GM21528 (cell line): Measurements from ENCODE around the gene ARSD.
"Not testable (repeated sequence)": the region's sequence is repeated elsewhere in the genome, so short reads cannot be mapped to it uniquely, and the experiment has no call there.

Experiments
- ATAC-seq: cut with Tn5 transposase; IDR thresholded peaks from one replicate; pipeline ENCODE4 v1.9.1; 2021; ENCODE audit warnings: mild to moderate bottlenecking, moderate library complexity; ENCODE audit not compliant: unreplicated experiment, low FRiP score

ARSD gene

DNA sequence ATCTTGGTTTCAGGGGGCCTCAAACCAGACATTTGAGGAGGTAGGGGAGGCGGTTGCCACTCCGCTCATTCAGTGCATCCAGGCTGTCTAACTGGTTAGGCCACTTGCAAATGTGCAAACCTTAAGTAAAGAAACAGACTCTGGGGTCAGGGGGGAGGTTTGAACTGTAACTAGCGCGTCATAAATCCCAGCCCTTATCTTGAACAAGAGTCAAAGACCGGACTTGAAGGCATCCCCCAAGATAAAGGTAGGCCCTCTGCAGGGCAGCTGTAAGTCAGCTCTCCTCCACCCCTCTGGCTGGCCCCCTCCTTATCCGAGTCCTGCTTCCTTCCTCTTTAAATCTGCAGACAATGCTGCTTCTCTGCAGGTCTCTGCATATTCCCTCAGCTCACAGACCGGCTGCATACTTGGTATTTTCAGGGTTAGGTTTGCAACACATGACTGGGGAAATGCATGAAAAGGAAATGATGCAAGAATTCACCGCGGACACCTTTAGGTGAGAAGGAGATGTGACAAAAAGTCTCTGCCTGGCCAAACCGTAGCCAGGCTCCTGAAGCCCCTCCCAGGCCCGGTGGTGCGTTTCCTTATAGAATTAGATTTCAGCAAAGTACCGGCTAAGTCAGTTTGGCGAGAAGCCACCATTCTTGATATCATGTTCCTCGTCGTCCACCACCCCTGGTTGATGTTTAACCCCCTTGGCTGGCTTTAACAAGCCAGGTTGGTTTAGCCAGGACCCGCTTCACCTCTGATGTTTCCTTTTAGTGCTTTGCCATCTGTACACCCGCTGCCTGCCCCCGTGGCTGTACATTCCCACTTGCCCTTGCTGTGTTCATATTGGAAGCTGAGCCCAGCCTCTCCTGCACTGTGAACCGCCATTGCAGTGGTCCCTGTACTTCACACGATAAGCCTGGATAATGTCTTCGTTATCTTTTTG lies 31.2 kb downstream of the ARSD start:
- not testable (repeated sequence) for ATAC-seq

DNA sequence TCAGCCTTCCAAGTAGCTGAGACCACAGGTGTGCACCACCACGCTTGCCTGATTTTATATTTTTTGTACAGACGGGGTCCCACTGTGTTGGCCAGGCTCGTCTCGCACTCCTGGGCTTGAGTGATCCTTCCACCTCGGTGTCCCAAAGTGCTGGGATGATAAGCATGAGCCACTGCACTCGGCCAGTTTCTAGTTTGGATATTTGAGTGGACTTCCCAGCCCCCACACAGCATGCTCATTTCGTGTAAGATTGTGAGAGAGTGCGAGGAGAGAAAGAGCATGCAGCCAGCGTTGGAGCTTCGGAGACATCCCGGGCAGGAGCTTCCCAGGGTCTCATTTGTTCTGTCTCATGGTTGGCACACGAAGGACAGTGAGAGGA lies 31.8 kb downstream of the ARSD start:
- ATAC-seq, result no peak

DNA sequence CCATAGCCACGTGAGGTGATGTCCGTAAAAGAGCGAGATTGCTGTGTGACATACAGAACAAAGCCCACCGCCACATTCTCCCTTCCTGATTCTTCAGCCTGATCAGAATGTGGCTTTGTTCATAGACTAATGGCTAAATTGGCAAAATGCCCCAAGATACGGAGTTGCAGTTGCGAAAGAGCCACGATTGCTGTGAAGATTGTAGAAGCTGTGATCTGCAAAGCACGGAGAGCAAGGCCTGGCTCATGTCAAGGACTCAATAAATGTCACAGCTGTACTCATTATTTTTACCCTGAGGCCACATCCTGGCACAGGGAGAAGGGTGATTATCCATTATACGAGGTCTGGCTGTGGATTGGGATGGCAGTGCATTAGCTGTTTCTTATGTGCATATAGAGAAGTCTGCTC lies 34.2 kb downstream of the ARSD start:
- ATAC-seq, result no peak

DNA sequence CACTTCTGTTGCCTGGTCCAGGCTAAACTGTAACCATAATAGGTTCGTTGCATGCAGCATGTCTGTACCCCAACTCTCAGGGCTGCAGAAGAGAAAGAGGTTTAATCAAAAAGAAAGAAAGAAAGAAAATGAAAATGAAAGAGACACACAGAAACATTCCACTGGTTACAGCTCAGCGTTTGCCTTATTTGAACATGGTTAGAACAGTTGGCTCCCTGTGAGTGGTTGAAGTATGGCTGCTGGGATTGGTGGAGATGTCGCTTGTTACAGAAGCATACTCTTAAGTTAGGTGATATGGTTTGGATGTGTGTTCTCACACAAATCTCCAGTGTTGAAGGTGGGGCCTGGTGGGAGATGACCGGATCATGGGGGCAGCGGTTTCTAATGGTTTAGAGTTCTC lies 36.3 kb downstream of the ARSD start:
- no peak for ATAC-seq

DNA sequence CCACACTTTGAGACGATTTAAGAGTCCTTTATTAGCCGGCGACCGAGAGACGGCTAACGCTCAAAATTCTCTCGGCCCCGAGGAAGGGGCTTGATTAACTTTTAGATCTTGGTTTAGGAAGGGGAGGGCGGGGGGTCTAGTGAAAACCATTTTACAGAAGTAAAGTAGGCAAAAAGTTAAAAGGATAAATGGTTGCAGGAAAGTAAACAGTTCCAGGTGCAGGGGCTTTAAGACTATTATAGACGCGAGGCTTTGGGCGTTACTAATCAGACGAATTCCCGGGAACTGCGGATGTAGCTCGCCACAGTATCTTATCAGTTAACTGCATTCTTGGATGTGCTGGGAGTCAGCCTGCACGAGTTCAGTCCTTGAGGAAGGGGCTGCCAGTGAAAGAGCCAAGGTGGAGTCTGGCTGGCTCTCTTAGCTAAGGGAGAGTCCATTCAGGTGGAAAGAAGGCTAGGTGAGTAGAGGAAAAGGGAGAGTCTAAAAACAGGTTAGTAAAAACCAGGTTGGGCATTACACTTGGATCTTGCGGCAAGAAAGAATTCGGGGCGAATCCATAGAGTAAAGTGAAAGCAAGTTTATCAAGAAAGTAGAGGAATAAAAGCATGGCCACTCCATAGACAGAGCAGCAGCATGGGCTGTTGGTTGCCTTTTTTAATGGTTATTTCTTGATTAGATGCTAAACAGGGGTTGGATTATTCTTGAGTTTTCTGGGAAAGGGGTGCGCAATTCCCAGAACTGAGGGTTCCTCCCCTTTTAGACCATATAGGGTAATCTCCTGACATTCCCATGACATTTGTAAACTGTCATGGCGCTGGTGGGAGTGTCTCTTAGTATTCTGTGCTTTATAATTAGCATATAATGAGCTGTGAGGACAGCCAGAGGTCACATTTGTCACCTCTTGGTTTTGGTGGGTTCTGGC lies 38.3 kb downstream of the ARSD start:
- not testable (repeated sequence) for ATAC-seq

DNA sequence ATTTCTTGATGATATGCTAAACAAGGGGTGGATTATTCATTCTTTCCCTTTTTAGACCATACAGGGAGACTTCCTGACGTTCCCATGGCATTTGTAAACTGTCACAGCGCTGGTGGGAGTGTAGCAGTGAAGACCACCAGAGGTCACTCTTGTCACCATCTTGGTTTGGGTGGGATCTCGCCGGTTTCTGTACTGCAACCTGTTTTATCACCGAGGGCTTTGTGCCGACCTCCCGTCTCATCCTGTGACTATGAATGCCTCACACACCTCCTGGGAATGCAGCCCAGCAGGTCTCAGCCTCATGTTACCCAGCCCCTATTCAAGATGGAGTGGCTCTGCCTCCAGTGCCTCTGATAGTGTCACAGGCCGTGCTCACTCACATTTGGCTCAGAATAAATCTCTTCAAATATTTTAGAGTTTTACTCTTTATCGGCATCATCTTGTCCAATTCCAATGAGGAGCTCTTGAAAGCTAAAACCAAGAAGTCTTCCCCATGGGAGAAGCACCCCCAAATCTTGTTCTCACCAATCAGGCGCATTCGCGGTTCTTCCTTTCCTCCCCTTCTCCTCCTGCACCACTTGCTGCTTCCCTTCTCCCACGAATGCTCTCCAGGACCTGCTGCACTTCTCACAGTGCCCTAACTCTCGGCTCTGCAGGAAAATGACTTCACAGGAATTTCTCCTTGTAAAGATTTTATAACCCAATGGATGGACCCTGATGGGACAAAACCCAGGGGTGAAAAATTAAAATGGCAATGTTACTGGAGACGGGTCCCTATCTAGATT lies 39.2 kb downstream of the ARSD start:
- ATAC-seq, result not testable (repeated sequence)

DNA sequence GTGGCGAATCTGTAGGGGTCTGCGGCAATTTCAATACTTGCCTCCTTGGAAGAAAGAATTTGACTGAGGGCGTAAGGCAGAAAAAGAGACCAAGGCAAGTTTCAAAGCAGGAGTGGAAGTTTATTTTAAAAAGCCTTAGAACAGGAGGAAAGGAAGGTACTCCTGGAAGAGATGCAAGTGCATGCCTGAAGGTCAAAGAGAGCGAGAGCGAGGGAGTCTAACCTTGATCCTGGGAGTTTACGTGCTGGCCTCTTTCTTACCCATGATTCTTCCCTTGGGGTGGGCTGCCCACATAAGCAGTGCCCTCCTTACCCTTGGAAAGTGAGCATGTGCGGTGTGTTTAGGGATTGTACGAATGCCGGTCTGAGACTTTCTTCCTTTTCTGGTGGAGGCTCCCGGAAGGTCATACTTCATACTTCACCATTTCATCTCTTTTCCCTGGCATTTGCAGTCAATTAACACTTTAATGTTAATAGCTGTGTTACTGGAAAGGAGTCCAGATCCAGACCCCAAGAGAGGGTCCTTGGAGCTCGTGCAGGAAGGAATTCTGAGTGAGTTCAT lies 40.0 kb downstream of the ARSD start:
- ATAC-seq, result no peak

DNA sequence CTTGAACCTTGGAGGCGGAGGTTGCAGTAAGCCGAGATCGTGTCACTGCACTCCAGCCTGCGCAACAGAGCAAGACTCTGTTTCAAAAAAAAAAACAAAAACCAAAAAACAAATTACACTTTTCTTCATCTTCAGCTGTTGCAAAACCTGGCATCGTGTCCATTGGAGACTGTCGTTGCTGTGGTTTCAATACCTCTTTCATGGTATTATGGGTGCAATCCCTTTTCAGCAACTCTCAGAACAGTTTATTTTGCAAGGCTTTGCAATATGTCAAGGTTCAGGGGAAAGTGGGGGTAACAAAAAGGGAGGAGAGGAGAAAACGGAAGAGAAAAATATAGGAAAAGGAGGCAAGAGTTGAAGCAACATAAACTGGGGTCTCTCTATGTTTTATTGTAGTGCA lies 40.8 kb downstream of the ARSD start:
- ATAC-seq, result no peak

DNA sequence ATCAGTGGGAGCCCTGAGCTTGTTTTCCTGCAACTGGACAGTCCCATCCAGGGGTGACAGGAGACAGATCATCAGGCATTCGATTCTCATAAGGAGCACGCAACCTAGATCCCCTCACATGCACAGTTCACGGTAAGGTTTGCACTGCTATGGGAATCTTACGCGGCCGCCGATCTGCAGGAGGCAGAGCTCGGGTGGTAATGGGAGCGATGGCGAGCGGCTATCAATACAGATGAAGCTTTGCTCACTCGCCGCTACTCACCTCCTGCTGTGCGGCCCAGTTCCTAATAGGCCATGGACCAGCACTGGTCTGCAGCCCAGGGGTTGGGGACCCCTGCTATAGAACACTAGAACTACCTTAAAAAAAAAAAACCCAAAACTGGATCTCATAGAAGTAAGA lies 45.4 kb downstream of the ARSD start:
- ATAC-seq, result no peak

DNA sequence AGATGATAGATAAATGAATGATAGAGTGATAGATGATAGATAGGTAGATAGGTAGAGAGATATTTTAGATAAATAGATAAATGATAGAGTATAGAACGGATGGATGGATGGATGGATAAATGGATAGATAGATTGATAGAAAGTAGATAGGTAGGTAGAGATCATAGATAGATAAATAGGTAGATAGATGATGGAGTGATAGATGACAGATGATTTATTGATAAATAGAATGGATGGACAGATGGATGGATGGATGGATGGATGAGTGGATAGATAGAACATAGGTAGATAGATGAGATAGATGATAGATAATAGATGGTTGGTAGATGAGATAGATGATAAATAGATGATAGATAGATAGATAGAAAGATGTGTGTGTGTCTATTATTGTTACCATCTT lies 49.5 kb downstream of the ARSD start:
- no peak for ATAC-seq

DNA sequence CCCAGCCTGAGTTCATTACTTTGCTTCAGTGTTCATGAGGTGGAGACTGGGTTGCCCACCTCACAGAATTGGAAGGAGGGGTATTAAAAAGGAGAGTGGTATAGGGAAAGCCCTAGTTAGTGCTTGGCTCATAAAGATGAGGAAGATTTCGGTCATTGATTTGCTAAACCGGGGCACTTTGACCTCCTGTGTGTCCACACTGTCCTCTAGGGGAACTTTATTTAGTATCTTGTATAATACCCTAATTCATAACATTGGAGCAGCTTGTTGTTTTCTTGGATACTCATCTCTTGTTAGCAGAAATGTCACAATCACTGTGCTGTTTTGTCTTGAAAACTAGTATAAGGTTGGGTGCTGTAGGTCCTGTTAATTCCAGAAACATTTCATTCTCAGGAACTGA lies 50.6 kb downstream of the ARSD start:
- no peak for ATAC-seq

DNA sequence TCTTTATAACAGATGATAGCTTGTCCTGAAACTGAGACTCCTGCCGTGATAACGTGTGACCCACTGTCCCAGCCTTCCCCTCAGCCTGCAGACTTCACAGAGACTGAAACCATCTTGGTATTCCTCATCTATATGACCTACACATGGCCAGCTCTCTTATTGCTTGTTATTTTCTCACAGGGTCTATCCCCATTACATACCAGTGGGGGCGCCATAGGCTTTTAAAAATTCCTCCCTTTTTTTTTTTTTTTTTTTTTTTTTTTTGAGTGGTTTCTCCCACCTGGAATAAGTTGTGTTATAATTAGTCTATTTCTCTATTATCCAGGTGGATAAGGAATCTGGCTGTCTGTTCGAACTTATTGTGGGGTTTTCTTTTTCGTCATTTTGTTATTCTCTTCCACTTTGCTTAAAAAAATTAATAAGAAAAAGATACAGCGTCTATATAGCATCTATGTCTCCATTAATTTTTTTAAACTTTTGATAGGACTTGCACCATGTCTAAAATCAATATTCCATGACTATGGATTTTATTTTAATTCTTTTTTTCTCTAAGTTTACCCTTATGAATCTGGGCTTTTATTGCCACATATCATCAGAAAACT lies 53.2 kb downstream of the ARSD start:
- ATAC-seq, result no peak

DNA sequence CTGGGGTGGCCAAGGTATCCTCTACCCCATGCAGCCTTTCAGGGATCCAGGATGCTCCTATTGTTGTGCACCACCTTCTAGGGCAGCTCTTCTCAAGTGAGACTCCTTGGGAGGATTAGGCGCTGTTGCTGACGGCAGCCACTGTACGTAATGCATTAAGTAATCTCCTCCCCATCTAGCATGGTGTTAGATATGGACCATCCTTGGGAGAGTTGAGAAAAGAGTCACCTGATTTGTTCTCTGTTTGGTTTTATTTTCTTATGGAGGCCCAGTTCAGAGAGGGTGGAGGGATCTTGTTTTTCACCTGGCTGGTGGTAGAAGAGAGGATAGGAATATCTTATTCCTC lies 54.0 kb downstream of the ARSD start:
- no peak for ATAC-seq

DNA sequence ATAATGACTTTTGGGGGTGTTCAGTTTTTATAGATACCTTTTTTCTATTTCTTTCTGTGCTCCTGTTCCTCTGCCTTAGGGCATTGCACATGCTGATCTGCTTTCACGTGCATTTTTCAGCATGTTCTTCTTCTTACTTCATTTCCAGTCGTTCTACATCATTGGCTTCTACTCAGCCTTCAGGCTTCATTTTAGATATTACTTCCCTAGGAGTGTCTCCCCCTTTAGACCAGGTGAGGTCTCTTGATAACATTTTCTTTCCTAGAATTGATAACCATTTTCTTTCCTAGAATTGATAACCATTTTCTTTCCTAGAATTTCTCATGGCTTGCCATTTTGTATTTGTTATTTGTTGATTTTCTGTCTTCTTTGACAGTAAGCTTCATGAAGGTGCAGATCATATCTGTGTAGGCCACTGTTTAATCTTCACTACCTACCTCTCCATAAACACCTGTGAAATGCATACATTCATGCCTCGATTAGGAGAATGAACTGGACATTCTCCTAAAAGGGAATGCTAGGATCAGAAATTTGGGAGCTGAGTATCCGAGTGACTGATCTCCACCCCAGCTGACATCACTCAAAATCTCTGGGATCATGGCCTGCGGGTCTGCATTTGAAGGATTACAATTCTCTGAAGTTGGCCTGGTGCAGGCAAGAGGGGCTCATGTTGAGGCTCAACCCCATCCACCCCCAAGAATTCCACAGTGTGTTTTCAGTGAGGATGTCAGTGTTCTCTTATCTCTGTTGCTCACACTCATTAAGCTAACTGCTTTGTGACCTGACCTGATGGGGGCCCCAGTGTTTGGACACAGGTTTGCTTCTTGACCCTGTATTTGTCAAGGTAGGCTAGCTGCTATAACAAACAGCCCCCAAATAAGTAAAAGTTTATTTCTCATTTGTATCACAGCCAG lies 54.7 kb downstream of the ARSD start:
- ATAC-seq, result no peak

DNA sequence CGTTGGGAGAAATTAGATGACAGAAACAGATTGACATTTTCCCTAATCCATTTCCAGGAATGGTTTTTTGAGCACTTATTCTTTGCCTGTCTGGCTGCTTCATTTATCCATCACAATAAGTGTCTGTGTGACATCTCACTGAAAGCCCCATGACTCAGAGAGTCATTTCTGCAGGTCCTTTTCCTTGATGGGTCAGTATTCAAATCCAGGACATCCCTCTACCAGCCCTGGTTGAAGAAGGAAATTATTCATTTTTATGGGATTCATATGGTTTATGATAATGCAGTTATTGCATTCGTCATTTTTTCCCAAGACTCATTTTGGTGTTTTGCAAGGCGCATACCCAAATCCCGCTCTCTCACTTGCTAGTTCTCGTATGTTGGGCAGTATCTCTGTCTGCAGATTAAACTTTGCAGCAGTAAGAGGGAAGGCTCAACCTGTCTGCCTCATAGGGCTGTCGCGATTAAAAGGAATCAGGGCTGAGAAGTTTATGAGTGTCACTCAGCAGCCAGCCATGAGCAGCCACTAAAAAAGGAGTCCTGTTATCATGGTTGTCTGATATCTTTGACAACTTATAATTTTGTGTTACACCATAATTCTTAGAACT lies 56.4 kb downstream of the ARSD start:
- ATAC-seq, result no peak

DNA sequence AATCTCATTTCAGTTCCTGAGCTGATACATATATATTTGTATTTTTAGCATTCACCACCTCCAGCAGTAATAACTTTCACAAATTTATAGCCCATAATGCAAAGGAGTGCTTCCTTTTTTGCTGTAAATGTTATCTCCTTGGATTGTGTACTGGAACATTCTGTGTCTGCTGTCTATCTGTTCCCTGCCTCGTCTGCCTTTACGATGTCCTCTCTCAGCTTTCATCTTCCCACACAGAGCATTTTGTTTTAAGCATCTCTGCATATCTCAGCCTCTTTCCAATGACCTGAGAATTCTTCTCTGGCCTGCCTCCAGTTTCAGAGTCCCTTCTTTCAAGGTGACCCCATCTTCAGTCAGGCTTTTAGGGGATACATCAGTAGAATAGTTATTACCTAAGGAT lies 57.3 kb downstream of the ARSD start:
- no peak for ATAC-seq

DNA sequence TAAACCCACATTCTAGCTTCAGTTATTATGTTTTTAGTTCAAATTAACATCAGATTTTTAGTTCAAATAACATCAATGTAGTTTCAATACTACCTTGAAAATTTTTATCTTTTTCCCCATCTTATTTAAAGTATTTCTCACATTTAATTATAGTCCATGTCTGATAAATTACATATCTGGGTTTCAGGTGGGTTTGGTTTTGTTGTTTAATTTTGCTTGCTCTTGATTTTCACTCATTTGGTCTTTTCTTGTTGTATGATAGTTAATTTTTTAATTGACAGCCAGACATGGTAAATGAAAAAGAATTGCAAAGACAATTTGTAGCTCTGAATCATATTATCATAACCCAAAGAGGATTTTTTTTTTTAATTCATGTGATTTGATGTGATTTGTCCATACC lies 58.5 kb downstream of the ARSD start:
- no peak for ATAC-seq

DNA sequence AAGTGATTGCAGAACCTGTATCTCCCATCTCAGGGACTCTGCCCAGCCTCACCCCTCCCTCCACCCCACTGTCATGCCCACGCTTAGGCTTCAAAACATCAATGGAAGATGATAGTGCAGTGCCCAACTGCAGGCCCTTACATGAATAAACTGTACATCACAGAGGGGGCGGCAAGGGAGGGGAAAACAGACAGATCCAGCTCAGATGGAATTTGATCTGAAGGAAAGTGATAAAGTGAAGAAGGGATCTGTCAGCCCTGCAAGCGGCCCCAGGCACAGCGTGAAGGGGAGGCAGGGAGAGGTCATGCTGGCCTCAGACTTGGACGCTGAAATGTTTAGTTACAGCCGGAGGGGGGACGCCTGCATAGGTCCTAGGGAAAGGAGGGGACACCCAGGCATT lies 61.9 kb downstream of the ARSD start:
- no peak for ATAC-seq

DNA sequence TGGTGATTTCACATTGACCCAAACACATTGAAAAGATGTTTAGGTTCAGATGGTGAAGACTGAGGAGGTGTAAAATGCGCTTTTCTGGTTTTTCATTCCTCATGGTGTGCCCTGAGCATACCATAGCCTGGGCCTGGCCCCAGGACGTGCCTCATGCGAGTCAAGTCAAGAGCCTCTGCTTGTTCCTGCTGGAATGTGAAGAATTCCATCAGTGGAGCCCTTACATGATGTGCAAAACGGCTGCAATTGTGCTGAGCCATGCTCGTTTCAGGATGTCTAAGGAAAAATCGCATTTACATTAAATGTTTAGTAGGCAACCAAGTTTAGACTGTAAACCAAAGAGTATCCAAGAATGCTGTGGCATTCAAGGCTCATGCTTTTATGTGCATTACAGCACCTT lies 65.5 kb downstream of the ARSD start:
- ATAC-seq, result no peak
